Common myeloid progenitor, CD34-positive (primary cell): ENCODE results near the gene ADAMTS3.

Experiments used
- CTCF ChIA-PET: fragments of 350-600 bp; sonication (Branson Sonifier 250); formaldehyde crosslinking; loops from one replicate; lab custom pipeline; 2021; ENCODE audit warnings: antibody characterized with exemption; lab: Charles Lee
- POLR2A ChIA-PET: fragments of 350-600 bp; sonication (Branson Sonifier 250); formaldehyde crosslinking; loops from one replicate; lab custom pipeline; 2021; ENCODE audit warnings: antibody characterized with exemption; lab: Charles Lee
- DNase-seq, 3 donors: peaks; one replicate each; pipeline versions ENCODE4 v3.0.0 to v3.0.0-alpha.2; 2013
- H3K27ac ChIP-seq, 2 experiments: 1 replicate in 1 of 2; 2 replicates in 1 of 2; pipeline ENCODE4 v1.7.0; 2013; ENCODE audit warnings: inconsistent platforms in 2 of 2, low read length in 2 of 2, mild to moderate bottlenecking in 2 of 2, low read depth in 1 of 2, moderate library complexity in 1 of 2; ENCODE audit not compliant: severe bottlenecking in 2 of 2, insufficient read depth in 1 of 2, poor library complexity in 1 of 2
- H3K27me3 ChIP-seq, 5 experiments: replicated peaks in 2 of 5; 1 replicate in 3 of 5; 2 replicates in 2 of 5; pipeline versions ENCODE4 v1.6.1 to v1.7.0; 2013; ENCODE audit warnings: low read length in 4 of 5, mild to moderate bottlenecking in 2 of 5, moderate library complexity in 2 of 5, inconsistent platforms in 1 of 5; ENCODE audit not compliant: insufficient read depth in 5 of 5, control insufficient read depth in 4 of 5
- H3K36me3 ChIP-seq, 4 experiments: 1 replicate in 2 of 4; 2 replicates in 2 of 4; pipeline versions ENCODE4 v1.6.1 to v1.7.0; 2013; ENCODE audit warnings: low read length in 3 of 4, control low read depth in 1 of 4, mild to moderate bottlenecking in 1 of 4; ENCODE audit not compliant: control insufficient read depth in 4 of 4, insufficient read depth in 4 of 4
- H3K4me1 ChIP-seq, 4 experiments: 1 replicate in 3 of 4; 2 replicates in 1 of 4; pipeline versions ENCODE4 v1.6.1 to v1.7.1; 2013; ENCODE audit warnings: low read length in 3 of 4, mild to moderate bottlenecking in 3 of 4, control low read depth in 1 of 4, inconsistent platforms in 1 of 4, moderate library complexity in 1 of 4; ENCODE audit not compliant: control insufficient read depth in 4 of 4, insufficient read depth in 4 of 4; ENCODE audit errors: control extremely low read depth in 1 of 4
- H3K4me3 ChIP-seq, 7 experiments: 1 replicate in 4 of 7; 2 replicates in 3 of 7; pipeline versions ENCODE4 v1.5.1 to v1.7.0; 2013; ENCODE audit warnings: mild to moderate bottlenecking in 7 of 7, low read length in 6 of 7, moderate library complexity in 6 of 7, inconsistent platforms in 2 of 7, low read depth in 2 of 7, control low read depth in 1 of 7; ENCODE audit not compliant: insufficient read depth in 4 of 7, control insufficient read depth in 1 of 7; ENCODE audit errors: extremely low read depth in 1 of 7
- H3K9me3 ChIP-seq, 5 experiments: 1 replicate in 4 of 5; 2 replicates in 1 of 5; pipeline versions ENCODE4 v1.6.1 to v1.7.1; 2013; ENCODE audit warnings: low read length in 4 of 5, mild to moderate bottlenecking in 2 of 5, inconsistent platforms in 1 of 5, low read depth in 1 of 5, moderate library complexity in 1 of 5; ENCODE audit not compliant: control insufficient read depth in 4 of 5, insufficient read depth in 2 of 5; ENCODE audit errors: control extremely low read depth in 1 of 5
- WGBS: methylation state at CpG from one replicate; pipeline ENCODE4 v1.1.5; 2013; ENCODE audit not compliant: insufficient coverage; 5-methylcytosine and 5-hydroxymethylcytosine counted together

The ADAMTS3 gene

GRCh38 chr4:72484981-72485380, 84.0 kb downstream of the ADAMTS3 start:
- Histone ChIP-seq H3K9me3 (peaks cover 0 to 4% (median 0%) of the 10 kb centered on the region in 5 experiments), H3K27me3 (no peaks in the 10 kb centered on the region), H3K36me3 (no peaks in the 10 kb centered on the region), H3K4me1 (no peaks in the 10 kb centered on the region), H3K4me3 (no peak overlapping the region), H3K27ac (no peak overlapping the region)
- no CpG with 5 or more reads among the region's 1 CpG for WGBS
- no peak for DNase-seq
- POLR2A ChIA-PET, result no interaction called here
- CTCF ChIA-PET, result interaction anchor here (1.2 kb wide), 2 partner anchors 41 to 536 kb away, joined by 3 read pairs; no protein-coding TSS in a partner anchor

- POLR2A ChIA-PET, result no interaction called here
- no CpG with 5 or more reads among the region's 1 CpG for WGBS
- H3K27me3 ChIP-seq, result no peaks in the 10 kb centered on the region
- H3K4me1 ChIP-seq, result no peaks in the 10 kb centered on the region
- H3K9me3 ChIP-seq, result no peaks in the 10 kb centered on the region
- no peak overlapping the region for H3K4me3 ChIP-seq
- H3K36me3 ChIP-seq, result no peaks in the 10 kb centered on the region
- CTCF ChIA-PET, result interaction anchor here (1.0 kb wide), 1 partner anchor 11 kb away, joined by 4 read pairs; no protein-coding TSS in a partner anchor
- no peak overlapping the region for H3K27ac ChIP-seq
- no peak for DNase-seq
These were observed 95.6 kb downstream of the ADAMTS3 start for GRCh38 chr4:72473434-72473900.

- Histone ChIP-seq H3K27me3 (no peaks in the 10 kb centered on the region), H3K36me3 (no peaks in the 10 kb centered on the region), H3K4me1 (no peaks in the 10 kb centered on the region), H3K4me3 (no peak overlapping the region), H3K27ac (no peak overlapping the region), H3K9me3 (no peaks in the 10 kb centered on the region)
- no CpG with 5 or more reads among the region's 2 CpGs for WGBS
- DNase-seq, result no peak
- CTCF ChIA-PET, result no interaction called here
- POLR2A ChIA-PET, result no interaction called here
These were observed 97.2 kb downstream of the ADAMTS3 start for GRCh38 chr4:72471816-72472215.

GRCh38 chr4:72468904-72469502, 100.0 kb downstream of the ADAMTS3 start:
- DNase-seq, result peak; percentile 26 to 53 (median 51)
- H3K27ac ChIP-seq, result no peak overlapping the region
- CTCF ChIA-PET, result interaction anchor here (1.7 kb wide), 1 partner anchor 142 kb away, joined by 7 read pairs; no protein-coding TSS in a partner anchor
- H3K27me3 ChIP-seq, result no peaks in the 10 kb centered on the region
- H3K36me3 ChIP-seq, result no peaks in the 10 kb centered on the region
- H3K4me1 ChIP-seq, result no peaks in the 10 kb centered on the region
- H3K9me3 ChIP-seq, result no peaks in the 10 kb centered on the region
- POLR2A ChIA-PET, result no interaction called here
- H3K4me3 ChIP-seq, result no peak overlapping the region
- WGBS, result no CpG with 5 or more reads among the region's 1 CpG

- Histone ChIP-seq H3K27me3 (no peaks in the 10 kb centered on the region), H3K27ac (no peak overlapping the region), H3K4me1 (no peaks in the 10 kb centered on the region), H3K36me3 (no peaks in the 10 kb centered on the region), H3K4me3 (no peak overlapping the region), H3K9me3 (no peaks in the 10 kb centered on the region)
- ChIA-PET POLR2A (no interaction called here), CTCF (interaction anchor here (0.7 to 1.7 kb wide), 3 partner anchors 140 to 165 kb away, joined by 3 to 7 read pairs (median 4); no protein-coding TSS in a partner anchor)
- no peak for DNase-seq
These were observed 101.4 kb downstream of the ADAMTS3 start for GRCh38 chr4:72467633-72468032.

- Histone ChIP-seq H3K36me3 (no peaks in the 10 kb centered on the region), H3K9me3 (no peaks in the 10 kb centered on the region), H3K4me3 (no peak overlapping the region), H3K27me3 (no peaks in the 10 kb centered on the region), H3K4me1 (no peaks in the 10 kb centered on the region), H3K27ac (no peak overlapping the region)
- 97% methylated on average over 3 of the region's 3 CpGs for WGBS
- ChIA-PET POLR2A (no interaction called here), CTCF (no interaction called here)
- DNase-seq, result no peak
These were observed 105.3 kb downstream of the ADAMTS3 start for GRCh38 chr4:72463724-72464123.

- no peaks in the 10 kb centered on the region for H3K27me3 ChIP-seq
- no CpG with 5 or more reads among the region's 3 CpGs for WGBS
- no peak for DNase-seq
- no peaks in the 10 kb centered on the region for H3K4me1 ChIP-seq
- H3K27ac ChIP-seq, result no peak overlapping the region
- ChIA-PET POLR2A (no interaction called here), CTCF (no interaction called here)
- no peaks in the 10 kb centered on the region for H3K9me3 ChIP-seq
- H3K36me3 ChIP-seq, result no peaks in the 10 kb centered on the region
- H3K4me3 ChIP-seq, result no peak overlapping the region
These were observed 111.9 kb downstream of the ADAMTS3 start for GRCh38 chr4:72457158-72457557.
